H1 (cell line): ENCODE data around the gene KIZ. TPM values are rescaled to one million over a fixed set of nuclear protein-coding genes. Genes with fewer than 3 reads are reported as not detected.

Source experiments
- ASH2L ChIP-seq: fragments of 200-600, 300-600 bp; sonication (generic); IDR thresholded peaks from one replicate; pipeline ENCODE4 v1.7.1; 2017; ENCODE audit warnings: low read length
- CHD7 ChIP-seq: fragments of 300-600 bp; sonication (generic); IDR thresholded peaks from 2 replicates; pipeline ENCODE4 v1.7.1; 2012; ENCODE audit warnings: low read length, moderate library complexity, mild to moderate bottlenecking, inconsistent platforms; ENCODE audit not compliant: insufficient replicate concordance
- CREB1 ChIP-seq: IDR thresholded peaks from 2 replicates; pipeline ENCODE4 v1.6.1; 2012; ENCODE audit warnings: inconsistent platforms
- EP300 ChIP-seq, 2 experiments: IDR thresholded peaks; 1 replicate in 1 of 2; 2 replicates in 1 of 2; pipeline ENCODE4 v1.6.1; 2011 to 2012; ENCODE audit warnings: low read depth in 2 of 2, low read length in 2 of 2, mild to moderate bottlenecking in 2 of 2, borderline replicate concordance in 1 of 2, inconsistent platforms in 1 of 2, moderate library complexity in 1 of 2
- HDAC2 ChIP-seq, 2 experiments: fragments of 300-600 bp in 1 of 2; sonication (generic) in 1 of 2; IDR thresholded peaks; 2 replicates each; pipeline ENCODE4 v1.6.1; 2011 to 2012; ENCODE audit warnings: low read depth in 2 of 2, low read length in 2 of 2, mild to moderate bottlenecking in 2 of 2, moderate library complexity in 2 of 2, borderline replicate concordance in 1 of 2, inconsistent platforms in 1 of 2
- NANOG ChIP-seq: IDR thresholded peaks from 2 replicates; pipeline ENCODE4 v1.6.1; 2011; ENCODE audit warnings: low read length, low read depth, mild to moderate bottlenecking, inconsistent platforms; ENCODE audit not compliant: insufficient read depth, poor library complexity, severe bottlenecking
- POU5F1 ChIP-seq: IDR thresholded peaks from 2 replicates; pipeline ENCODE4 v1.6.1; 2011; ENCODE audit warnings: low read depth, mild to moderate bottlenecking, low read length, moderate library complexity
- SP2 ChIP-seq: IDR thresholded peaks from 2 replicates; pipeline ENCODE4 v1.6.1; 2012; ENCODE audit warnings: mild to moderate bottlenecking, low read length, inconsistent platforms
- TAF1 ChIP-seq: IDR thresholded peaks from 2 replicates; pipeline ENCODE4 v1.6.1; 2011; ENCODE audit warnings: mild to moderate bottlenecking, low read depth, low read length
- YY1 ChIP-seq: IDR thresholded peaks from 2 replicates; pipeline ENCODE4 v1.6.1; 2011; ENCODE audit warnings: low read depth, mild to moderate bottlenecking, low read length
- polyA plus RNA-seq, 7 experiments: library from polyadenylated mRNA; depleted of rRNA in 3 of 7; stranded (reverse) in 5 of 7; unstranded in 2 of 7; fragments of >200 nt in 5 of 7; fragments of 200-250 nt in 2 of 7; gene quantifications; 1 replicate in 5 of 7; 2 replicates in 1 of 7; 4 replicates in 1 of 7; pipeline versions ENCODE4 v1.2.1 to v1.2.3, GENCODE V29; 2011 to 2013; ENCODE audit warnings: missing spikeins in 2 of 7, mixed read lengths in 2 of 7
- total RNA-seq: library from RNA; stranded (reverse); fragmentation: NEBNext Ultra II Directional; extraction: Animal tissue kit (Norgen Biotek cat#: 25700); gene quantifications from 2 replicates; pipeline ENCODE4 v1.2.1, GENCODE V29; 2021

KIZ gene
- total and polyA plus RNA-seq, 2 of the 8 experiments (the other 6 are each of a cell fraction or from before 2014, with no cell fraction given), result 13.0 to 51.7 TPM

GRCh38 chr20:21189761-21190523 is 64.1 kb downstream of the KIZ start (continued):
- peak; percentile 79 for TF ChIP-seq CHD7
- peak in 1 of 2 experiments; percentile 90; a peak in 2 of 4 replicates for TF ChIP-seq HDAC2 (IDR thresholded peaks at IDR 0.05; ENCODE audit: borderline replicate concordance in 1 of 2, low read depth in 2 of 2, low read length in 2 of 2)
- TF ChIP-seq EP300 (IDR thresholded peaks at IDR 0.05; ENCODE audit: borderline replicate concordance in 1 of 2, low read depth in 2 of 2, low read length in 2 of 2), result peak in 1 of 2 experiments; percentile 90; a peak in 2 of 3 replicates
- TF ChIP-seq POU5F1, result peak; percentile 80
- TF ChIP-seq SP2, result no peak
- peak; percentile 84 for TF ChIP-seq TAF1
- peak; percentile 66 for TF ChIP-seq ASH2L
- TF ChIP-seq CREB1, result no peak
- peak; percentile 94 for TF ChIP-seq NANOG
- TF ChIP-seq YY1, result no peak
